Body of pancreas (tissue), 4 donors: ENCODE data around the gene IPO11. TPM values are rescaled to one million over a fixed set of nuclear protein-coding genes. Genes with fewer than 3 reads are reported as not detected.

ENCODE experiments used
- ATAC-seq: fragments of 150-250 bp; one replicate; pipeline ENCODE4 v1.9.1; 2016
- DNase-seq, 4 donors: peaks; one replicate each; pipeline ENCODE4 v3.0.0-alpha.2; 2019
- H3K27ac ChIP-seq, 4 donors: fragments of 200-600 bp; sonication (generic); 1 replicate in 3 of 4; 2 replicates in 1 of 4; pipeline versions ENCODE4 v1.5.1 to v1.6.1; 2016 to 2019; ENCODE audit warnings: mild to moderate bottlenecking in 1 of 4, mixed read lengths in 1 of 4, moderate library complexity in 1 of 4
- H3K27me3 ChIP-seq, 2 donors: fragments of 200-600 bp; sonication (generic); one replicate each; pipeline ENCODE4 v1.6.0; 2016; ENCODE audit warnings: mild to moderate bottlenecking in 1 of 2
- H3K36me3 ChIP-seq, 2 donors: fragments of 200-600 bp; sonication (generic); replicated peaks in 1 of 2; 2 replicates each; pipeline ENCODE4 v1.5.1; 2016; ENCODE audit warnings: low read depth in 2 of 2; ENCODE audit not compliant: insufficient read depth in 1 of 2
- H3K4me1 ChIP-seq: fragments of 200-600 bp; sonication (generic); one replicate; pipeline ENCODE4 v1.6.0; 2016
- H3K4me3 ChIP-seq, 2 donors: fragments of 200-600 bp; sonication (generic); 1 replicate in 1 of 2; 2 replicates in 1 of 2; pipeline ENCODE4 v1.5.1; 2016 to 2019
- H3K9me3 ChIP-seq, 3 donors: fragments of 200-600 bp; sonication (generic); 1 replicate in 2 of 3; 2 replicates in 1 of 3; pipeline ENCODE4 v1.5.1; 2016
- CTCF ChIP-seq, 7 experiments: fragments of 450-650 bp in 4 of 7; fragments of 200-600 bp in 3 of 7; sonication (generic) in 3 of 7; IDR thresholded peaks; one replicate each; pipeline ENCODE4 v1.5.1; 2016 to 2019; ENCODE audit warnings: antibody characterized with exemption in 7 of 7
- POLR2A ChIP-seq, 3 donors: fragments of 450-650 bp; IDR thresholded peaks; one replicate each; pipeline ENCODE4 v1.6.1; 2016; ENCODE audit warnings: antibody characterized with exemption in 3 of 3, mild to moderate bottlenecking in 2 of 3
- WGBS, 2 donors: methylation state at CpG; one replicate each; pipeline ENCODE4 v1.1.5; 2017; 5-methylcytosine and 5-hydroxymethylcytosine counted together
- intact Hi-C: fragments of 100-400 bp; cut with DNase I; formaldehyde crosslinking; loops from one replicate; pipeline ENCODE4 v1.15.1; 2023
- total RNA-seq, 2 donors: library from RNA; depleted of rRNA; stranded (reverse); fragments of >200 nt; gene quantifications; one replicate each; pipeline ENCODE4 v1.1.0, GENCODE V29; 2016

IPO11 gene
- total RNA-seq, 2 donors from 2014 or later: 10.9 to 13.2 TPM

GRCh38 chr5:62475072-62475471 lies 62.5 kb downstream of the IPO11 start:
- intact Hi-C loops: no loop called here
- DNase-seq: no peak
- no peak overlapping the region for H3K27ac ChIP-seq
- ATAC-seq: no peak
- TF ChIP-seq CTCF (IDR thresholded peaks at IDR 0.05) (no peak), POLR2A (IDR thresholded peaks at IDR 0.05) (no peak)
- 93% methylated on average over 9 of the region's 9 CpGs for WGBS, 2 donors
- no peaks in the 10 kb centered on the region for H3K4me1 ChIP-seq
- no peaks in the 10 kb centered on the region for H3K27me3 ChIP-seq
- H3K9me3 ChIP-seq: no peaks in the 10 kb centered on the region
- no peaks in the 10 kb centered on the region for H3K36me3 ChIP-seq
- no peak overlapping the region for H3K4me3 ChIP-seq

- H3K27me3 ChIP-seq: no peaks in the 10 kb centered on the region
- DNase-seq (no peak), ATAC-seq (no peak)
- H3K4me1 ChIP-seq: no peaks in the 10 kb centered on the region
- H3K36me3 ChIP-seq: no peaks in the 10 kb centered on the region
- TF ChIP-seq POLR2A (IDR thresholded peaks at IDR 0.05): no peak
- TF ChIP-seq CTCF (IDR thresholded peaks at IDR 0.05): no peak
- intact Hi-C loops: no loop called here
- WGBS, 2 donors: 88 to 89% methylated on average over 2 of the region's 2 CpGs
- no peak overlapping the region for H3K4me3 ChIP-seq
- H3K9me3 ChIP-seq: no peaks in the 10 kb centered on the region
- no peak overlapping the region for H3K27ac ChIP-seq
Observed at GRCh38 chr5:62477801-62478200, 65.2 kb downstream of the IPO11 start.

- no peaks in the 10 kb centered on the region for H3K27me3 ChIP-seq
- ATAC-seq: no peak
- intact Hi-C loops: no loop called here
- H3K9me3 ChIP-seq: no peaks in the 10 kb centered on the region
- DNase-seq: no peak
- no peak overlapping the region for H3K27ac ChIP-seq
- peaks cover 0 to 2% of the 10 kb centered on the region in 2 donors for H3K36me3 ChIP-seq
- WGBS, 2 donors: 75 to 92% methylated on average over 2 of the region's 2 CpGs
- no peak for TF ChIP-seq CTCF (IDR thresholded peaks at IDR 0.05)
- TF ChIP-seq POLR2A (IDR thresholded peaks at IDR 0.05): no peak
- no peaks in the 10 kb centered on the region for H3K4me1 ChIP-seq
- H3K4me3 ChIP-seq: no peak overlapping the region
Observed at GRCh38 chr5:62483556-62483955, 71.0 kb downstream of the IPO11 start.

- Histone ChIP-seq H3K36me3 (peaks cover 0 to 4% of the 10 kb centered on the region in 2 donors), H3K4me3 (no peak overlapping the region), H3K27ac (no peak overlapping the region), H3K4me1 (no peaks in the 10 kb centered on the region), H3K9me3 (no peaks in the 10 kb centered on the region), H3K27me3 (no peaks in the 10 kb centered on the region)
- intact Hi-C loops: no loop called here
- TF ChIP-seq CTCF (IDR thresholded peaks at IDR 0.05) (no peak), POLR2A (IDR thresholded peaks at IDR 0.05) (no peak)
- DNase-seq (no peak), ATAC-seq (no peak)
- WGBS, 2 donors: 88 to 94% methylated on average over 1 of the region's 1 CpG
Observed at GRCh38 chr5:62486672-62487071, 74.1 kb downstream of the IPO11 start.

- WGBS, 2 donors: 68 to 70% methylated on average over 4 of the region's 4 CpGs
- no peak for ATAC-seq
- no peak for DNase-seq
- H3K36me3 ChIP-seq: peaks cover 0 to 6% of the 10 kb centered on the region in 2 donors
- TF ChIP-seq CTCF (IDR thresholded peaks at IDR 0.05) (no peak), POLR2A (IDR thresholded peaks at IDR 0.05) (no peak)
- no peaks in the 10 kb centered on the region for H3K4me1 ChIP-seq
- H3K9me3 ChIP-seq: no peaks in the 10 kb centered on the region
- no peaks in the 10 kb centered on the region for H3K27me3 ChIP-seq
- H3K4me3 ChIP-seq: no peak overlapping the region
- H3K27ac ChIP-seq: no peak overlapping the region
- intact Hi-C loops: no loop called here
Observed at GRCh38 chr5:62488531-62488930, 76.0 kb downstream of the IPO11 start.
